ENCODE measurements around the gene MYBBP1A.

DNA sequence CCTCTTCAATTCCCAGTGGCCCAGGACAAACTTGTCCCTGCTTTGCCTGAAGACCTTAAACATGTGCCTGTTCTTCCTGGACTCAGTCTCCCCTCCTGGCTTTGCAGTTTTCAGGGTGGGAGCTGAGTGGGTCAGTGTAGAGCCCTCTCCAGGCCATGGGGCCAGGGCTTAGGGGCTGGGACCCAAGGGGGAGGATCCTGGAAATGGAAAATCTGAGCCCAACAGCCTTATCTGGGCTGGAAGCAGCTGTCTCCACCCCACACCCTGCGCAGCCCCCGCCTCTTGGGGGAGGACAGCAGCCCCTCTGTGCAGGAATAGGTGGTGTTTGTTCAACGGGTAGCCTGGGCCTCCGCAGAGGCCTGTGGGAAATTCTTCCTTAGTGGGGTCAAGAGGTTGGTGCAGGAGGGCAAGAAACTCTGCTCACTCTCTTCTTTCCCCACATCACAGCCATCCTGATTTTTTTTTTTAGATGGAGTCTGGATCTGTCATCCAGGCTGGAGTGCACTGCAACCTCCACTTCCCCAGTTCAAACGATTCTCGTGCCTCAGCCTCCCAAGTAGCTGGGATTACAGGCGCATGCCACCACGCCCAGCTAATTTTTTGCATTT, 22.3 kb upstream of the MYBBP1A start:
- TF ChIP-seq POLR2A (IDR thresholded peaks at IDR 0.05) = no peak
- TF ChIP-seq, protein P1, sequence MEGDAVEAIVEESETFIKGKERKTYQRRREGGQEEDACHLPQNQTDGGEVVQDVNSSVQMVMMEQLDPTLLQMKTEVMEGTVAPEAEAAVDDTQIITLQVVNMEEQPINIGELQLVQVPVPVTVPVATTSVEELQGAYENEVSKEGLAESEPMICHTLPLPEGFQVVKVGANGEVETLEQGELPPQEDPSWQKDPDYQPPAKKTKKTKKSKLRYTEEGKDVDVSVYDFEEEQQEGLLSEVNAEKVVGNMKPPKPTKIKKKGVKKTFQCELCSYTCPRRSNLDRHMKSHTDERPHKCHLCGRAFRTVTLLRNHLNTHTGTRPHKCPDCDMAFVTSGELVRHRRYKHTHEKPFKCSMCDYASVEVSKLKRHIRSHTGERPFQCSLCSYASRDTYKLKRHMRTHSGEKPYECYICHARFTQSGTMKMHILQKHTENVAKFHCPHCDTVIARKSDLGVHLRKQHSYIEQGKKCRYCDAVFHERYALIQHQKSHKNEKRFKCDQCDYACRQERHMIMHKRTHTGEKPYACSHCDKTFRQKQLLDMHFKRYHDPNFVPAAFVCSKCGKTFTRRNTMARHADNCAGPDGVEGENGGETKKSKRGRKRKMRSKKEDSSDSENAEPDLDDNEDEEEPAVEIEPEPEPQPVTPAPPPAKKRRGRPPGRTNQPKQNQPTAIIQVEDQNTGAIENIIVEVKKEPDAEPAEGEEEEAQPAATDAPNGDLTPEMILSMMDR (IDR thresholded peaks at IDR 0.05) = no peak
